Trophoblast cell (in vitro differentiated cells and primary cell): Measurements from ENCODE around the gene EXOSC7. TPM values are rescaled to one million over a fixed set of nuclear protein-coding genes. Genes with fewer than 3 reads are reported as not detected.

Source experiments
- DNase-seq, 2 donors: peaks; one replicate each; pipeline ENCODE4 v3.0.0-alpha.2; 2016
- H2AFZ ChIP-seq: 2 replicates; pipeline ENCODE4 v1.6.1; 2013; ENCODE audit warnings: low read length, moderate library complexity, mild to moderate bottlenecking; ENCODE audit not compliant: insufficient read depth, poor library complexity
- H2AK5ac ChIP-seq: 2 replicates; pipeline ENCODE4 v1.6.1; 2013; ENCODE audit warnings: mild to moderate bottlenecking, low read length
- H2BK120ac ChIP-seq: 2 replicates; pipeline ENCODE4 v1.6.1; 2013; ENCODE audit warnings: low read length, mild to moderate bottlenecking, moderate library complexity; ENCODE audit not compliant: insufficient read depth, poor library complexity
- H2BK12ac ChIP-seq: 2 replicates; pipeline ENCODE4 v1.6.1; 2013; ENCODE audit warnings: mild to moderate bottlenecking, low read length, moderate library complexity
- H2BK5ac ChIP-seq: 2 replicates; pipeline ENCODE4 v1.6.1; 2013; ENCODE audit warnings: low read length, low read depth, moderate library complexity, mild to moderate bottlenecking; ENCODE audit not compliant: poor library complexity
- H3K14ac ChIP-seq: 2 replicates; pipeline ENCODE4 v1.6.1; 2013; ENCODE audit warnings: mild to moderate bottlenecking, low read length
- H3K18ac ChIP-seq: 2 replicates; pipeline ENCODE4 v1.6.1; 2013; ENCODE audit warnings: mild to moderate bottlenecking, low read length
- H3K23ac ChIP-seq: 2 replicates; pipeline ENCODE4 v1.6.1; 2013; ENCODE audit warnings: low read length
- H3K27ac ChIP-seq: 2 replicates; pipeline ENCODE4 v1.5.1; 2013; ENCODE audit warnings: low read depth, mild to moderate bottlenecking, inconsistent platforms, low read length, moderate library complexity
- H3K27me3 ChIP-seq: 2 replicates; pipeline ENCODE4 v1.6.1; 2013; ENCODE audit warnings: inconsistent platforms, mild to moderate bottlenecking, low read length, moderate library complexity; ENCODE audit not compliant: insufficient read depth
- H3K36me3 ChIP-seq, 2 experiments: 1 replicate in 1 of 2; 2 replicates in 1 of 2; pipeline ENCODE4 v1.6.1; 2013; ENCODE audit warnings: low read length in 2 of 2, mild to moderate bottlenecking in 2 of 2, moderate library complexity in 1 of 2; ENCODE audit not compliant: insufficient read depth in 2 of 2, control insufficient read depth in 1 of 2
- H3K4ac ChIP-seq: 2 replicates; pipeline ENCODE4 v1.6.1; 2013; ENCODE audit warnings: low read depth, mild to moderate bottlenecking, low read length, moderate library complexity
- H3K4me1 ChIP-seq, 2 experiments: 1 replicate in 1 of 2; 2 replicates in 1 of 2; pipeline ENCODE4 v1.6.1; 2013; ENCODE audit warnings: low read length in 2 of 2, mild to moderate bottlenecking in 2 of 2, moderate library complexity in 1 of 2; ENCODE audit not compliant: insufficient read depth in 2 of 2, control insufficient read depth in 1 of 2
- H3K4me2 ChIP-seq: 2 replicates; pipeline ENCODE4 v1.6.1; 2013; ENCODE audit warnings: inconsistent platforms, mild to moderate bottlenecking, low read length, moderate library complexity
- H3K4me3 ChIP-seq: 2 replicates; pipeline ENCODE4 v1.5.1; 2013; ENCODE audit warnings: mild to moderate bottlenecking, low read depth, low read length, inconsistent platforms
- H3K79me1 ChIP-seq: one replicate; pipeline ENCODE4 v1.6.1; 2013; ENCODE audit warnings: low read length
- H3K79me2 ChIP-seq: 2 replicates; pipeline ENCODE4 v1.6.1; 2013; ENCODE audit warnings: low read length, mild to moderate bottlenecking; ENCODE audit not compliant: control insufficient read depth, insufficient read depth, poor library complexity
- H3K9ac ChIP-seq: 2 replicates; pipeline ENCODE4 v1.6.1; 2013; ENCODE audit warnings: mild to moderate bottlenecking, low read length
- H3K9me3 ChIP-seq: 2 replicates; pipeline ENCODE4 v1.6.1; 2013; ENCODE audit warnings: low read depth, mild to moderate bottlenecking, control low read depth, inconsistent platforms, low read length; ENCODE audit not compliant: insufficient read depth
- H4K12ac ChIP-seq: 2 replicates; pipeline ENCODE4 v1.6.1; 2013; ENCODE audit warnings: low read depth, mild to moderate bottlenecking, low read length, moderate library complexity
- H4K8ac ChIP-seq: 2 replicates; pipeline ENCODE4 v1.6.1; 2013; ENCODE audit warnings: low read depth, mild to moderate bottlenecking, low read length, moderate library complexity
- H4K91ac ChIP-seq: one replicate; pipeline ENCODE4 v1.6.1; 2013; ENCODE audit warnings: low read depth, mild to moderate bottlenecking, low read length, moderate library complexity
- WGBS: extraction: QIAGEN DNeasy Blood & Tissue Kit; methylation state at CpG from one replicate; pipeline ENCODE4 v1.1.7; 2013; ENCODE audit warnings: missing lambda C conversion rate; ENCODE audit not compliant: insufficient read length, insufficient coverage; ENCODE audit errors: extremely low coverage; 5-methylcytosine and 5-hydroxymethylcytosine counted together
- polyA plus RNA-seq: library from polyadenylated mRNA; stranded (reverse); fragments of 200-250 nt; gene quantifications from 2 replicates; pipeline ENCODE4 v1.2.3, GENCODE V29; 2013

The EXOSC7 gene
- 25.4 and 26.2 TPM in 2 replicates for polyA plus RNA-seq

GRCh38 chr3:44976002-44976815 is at the start of gene EXOSC7, which contains the start of gene ZDHHC3:
Gene EXOSC7, plus strand, starts transcription at chr3:44976244. Its CDS starts 34 bp downstream, at chr3:44976278.
Gene ZDHHC3, minus strand, starts transcription at chr3:44976174. Its CDS starts 16,738 bp downstream, at chr3:44959436.
- H3K18ac ChIP-seq, result peak within 1 kb of the TSS; percentile 99
- no peaks in the 10 kb centered on the region for H3K9me3 ChIP-seq
- peaks cover 12% of the 10 kb centered on the region for H3K79me1 ChIP-seq
- peak within 1 kb of the TSS; percentile 95 for H3K9ac ChIP-seq
- peak within 1 kb of the TSS; percentile 98 for H3K14ac ChIP-seq
- H2AFZ ChIP-seq, result peak within 1 kb of the TSS; percentile 96
- H3K4me1 ChIP-seq, result peaks cover 4 to 8% of the 10 kb centered on the region in 2 experiments
- H2BK5ac ChIP-seq, result peak within 1 kb of the TSS; percentile 83
- DNase-seq, result peak; percentile 75 to 86
- H3K36me3 ChIP-seq, result no peaks in the 10 kb centered on the region
- peaks cover 14% of the 10 kb centered on the region for H3K79me2 ChIP-seq
- H3K4ac ChIP-seq, result peak within 1 kb of the TSS; percentile 95
- H3K27ac ChIP-seq, result peak within 1 kb of the TSS; percentile 73
- peak within 1 kb of the TSS; percentile 91 for H2BK120ac ChIP-seq
- peak within 1 kb of the TSS; percentile 92 for H4K12ac ChIP-seq
- peak within 1 kb of the TSS; percentile 84 for H4K91ac ChIP-seq
- no CpG with 5 or more reads among the region's 82 CpGs for WGBS
- H3K4me3 ChIP-seq, result peak within 1 kb of the TSS; percentile 100
- H2AK5ac ChIP-seq, result peak within 1 kb of the TSS; percentile 64
- H3K23ac ChIP-seq, result no peak within 1 kb of the TSS
- H3K27me3 ChIP-seq, result no peaks in the 10 kb centered on the region
- peak within 1 kb of the TSS; percentile 45 for H2BK12ac ChIP-seq
- H3K4me2 ChIP-seq, result peak within 1 kb of the TSS; percentile 93
- H4K8ac ChIP-seq, result peak within 1 kb of the TSS; percentile 97

GRCh38 chr3:44926921-44927320 is 49.1 kb upstream of the EXOSC7 start:
- H3K9me3 ChIP-seq, result no peaks in the 10 kb centered on the region
- H2BK5ac ChIP-seq, result no peak overlapping the region
- H2BK12ac ChIP-seq, result no peak overlapping the region
- H3K9ac ChIP-seq, result no peak overlapping the region
- H4K8ac ChIP-seq, result no peak overlapping the region
- H3K23ac ChIP-seq, result no peak overlapping the region
- no CpG with 5 or more reads among the region's 7 CpGs for WGBS
- no peak overlapping the region for H2AFZ ChIP-seq
- no peak overlapping the region for H3K4me3 ChIP-seq
- no peak overlapping the region for H2AK5ac ChIP-seq
- no peak overlapping the region for H2BK120ac ChIP-seq
- H4K91ac ChIP-seq, result no peak overlapping the region
- no peak overlapping the region for H3K27ac ChIP-seq
- no peak overlapping the region for H4K12ac ChIP-seq
- no peak for DNase-seq
- H3K4me2 ChIP-seq, result no peak overlapping the region
- H3K27me3 ChIP-seq, result no peaks in the 10 kb centered on the region
- H3K18ac ChIP-seq, result no peak overlapping the region
- no peak overlapping the region for H3K14ac ChIP-seq
- no peak overlapping the region for H3K4ac ChIP-seq
- H3K4me1 ChIP-seq, result no peaks in the 10 kb centered on the region
- H3K36me3 ChIP-seq, result peaks cover 38 to 61% of the 10 kb centered on the region in 2 experiments
- no peaks in the 10 kb centered on the region for H3K79me1 ChIP-seq
- H3K79me2 ChIP-seq, result no peaks in the 10 kb centered on the region

GRCh38 chr3:44927371-44927770 is 48.7 kb upstream of the EXOSC7 start:
- H3K79me2 ChIP-seq, result no peaks in the 10 kb centered on the region
- no peak overlapping the region for H3K27ac ChIP-seq
- H4K12ac ChIP-seq, result no peak overlapping the region
- H2BK12ac ChIP-seq, result no peak overlapping the region
- H3K4me2 ChIP-seq, result no peak overlapping the region
- H3K18ac ChIP-seq, result no peak overlapping the region
- DNase-seq, result no peak
- H3K79me1 ChIP-seq, result no peaks in the 10 kb centered on the region
- peaks cover 35 to 59% of the 10 kb centered on the region in 2 experiments for H3K36me3 ChIP-seq
- H4K91ac ChIP-seq, result no peak overlapping the region
- no peak overlapping the region for H3K4me3 ChIP-seq
- no peaks in the 10 kb centered on the region for H3K4me1 ChIP-seq
- H2BK120ac ChIP-seq, result no peak overlapping the region
- WGBS, result no CpG with 5 or more reads among the region's 7 CpGs
- no peak overlapping the region for H3K14ac ChIP-seq
- H2AK5ac ChIP-seq, result no peak overlapping the region
- no peak overlapping the region for H4K8ac ChIP-seq
- no peak overlapping the region for H2AFZ ChIP-seq
- no peaks in the 10 kb centered on the region for H3K27me3 ChIP-seq
- no peak overlapping the region for H3K4ac ChIP-seq
- no peak overlapping the region for H2BK5ac ChIP-seq
- H3K9ac ChIP-seq, result no peak overlapping the region
- H3K23ac ChIP-seq, result no peak overlapping the region
- no peaks in the 10 kb centered on the region for H3K9me3 ChIP-seq

- Histone ChIP-seq H2AFZ (no peak overlapping the region), H3K18ac (no peak overlapping the region), H3K4me1 (peaks cover 0 to 4% of the 10 kb centered on the region in 2 experiments), H3K27ac (no peak overlapping the region), H2BK120ac (no peak overlapping the region), H3K14ac (no peak overlapping the region), H3K4me2 (no peak overlapping the region), H3K23ac (no peak overlapping the region), H3K9ac (no peak overlapping the region), H4K8ac (no peak overlapping the region), H4K12ac (no peak overlapping the region), H2AK5ac (no peak overlapping the region), H4K91ac (no peak overlapping the region), H3K79me2 (no peaks in the 10 kb centered on the region), H3K79me1 (no peaks in the 10 kb centered on the region), H3K9me3 (no peaks in the 10 kb centered on the region), H2BK5ac (no peak overlapping the region), H3K36me3 (peaks cover 45 to 69% of the 10 kb centered on the region in 2 experiments), H3K4me3 (no peak overlapping the region), H3K4ac (no peak overlapping the region), H3K27me3 (no peaks in the 10 kb centered on the region), H2BK12ac (no peak overlapping the region)
- WGBS, result no CpG with 5 or more reads among the region's 5 CpGs
- no peak for DNase-seq
Observed at GRCh38 chr3:44929782-44930181, 46.3 kb upstream of the EXOSC7 start.
